ENCODE results near the gene RAMP1.
A peak's percentile ranks its signal among the peaks of the same experiment; 100 is the strongest.

RAMP1 gene

DNA sequence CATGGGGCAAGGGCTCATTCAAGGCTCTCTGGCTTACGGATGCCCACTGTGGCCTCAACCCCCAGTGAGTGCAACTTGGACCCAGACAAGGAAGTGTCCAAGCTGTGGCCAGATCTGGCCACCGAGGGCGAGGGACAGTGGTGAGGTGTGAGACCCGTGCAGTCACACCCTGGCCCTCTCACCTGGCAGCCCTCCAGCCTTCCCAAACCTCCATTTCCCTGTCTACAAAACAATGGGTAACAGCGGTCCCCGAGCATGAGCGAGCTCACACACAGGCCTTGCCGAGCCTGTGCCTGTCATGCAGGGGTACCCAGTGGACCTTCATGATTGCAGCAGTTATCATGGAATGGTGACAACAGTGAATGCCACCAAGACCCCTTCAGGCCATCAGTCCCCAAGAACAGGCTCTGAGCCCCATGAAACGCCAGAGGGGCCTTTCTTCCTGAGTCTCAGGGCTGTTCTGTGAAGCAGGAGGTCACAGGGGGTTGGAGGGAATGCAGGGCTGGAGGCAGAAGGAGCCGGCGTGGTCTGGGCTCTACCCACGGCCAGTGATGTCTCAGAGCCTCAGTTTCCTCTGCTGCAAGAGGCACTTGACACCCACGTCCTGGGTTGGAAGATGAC, 49.8 kb downstream of the RAMP1 start:
- peaks cover 0 to 6% (median 0%) of the 10 kb centered on the region in 3 donors for H3K9me3 ChIP-seq
- DNase-seq, result peak in 1 of 2 donors; percentile 61
- peaks cover 0 to 37% (median 21%) of the 10 kb centered on the region in 3 donors for H3K36me3 ChIP-seq
- H3K4me1 ChIP-seq, result peaks cover 0 to 24% (median 13%) of the 10 kb centered on the region in 4 donors
- intact Hi-C loops (cut with DNase I; ENCODE audit: low total_unique reads), result no loop called here
- peak overlapping the region; percentile 21 to 45 for H3K27ac ChIP-seq
- H3K27me3 ChIP-seq, result no peaks in the 10 kb centered on the region
- no peak overlapping the region for H3K4me3 ChIP-seq
- TF ChIP-seq, protein P1, sequence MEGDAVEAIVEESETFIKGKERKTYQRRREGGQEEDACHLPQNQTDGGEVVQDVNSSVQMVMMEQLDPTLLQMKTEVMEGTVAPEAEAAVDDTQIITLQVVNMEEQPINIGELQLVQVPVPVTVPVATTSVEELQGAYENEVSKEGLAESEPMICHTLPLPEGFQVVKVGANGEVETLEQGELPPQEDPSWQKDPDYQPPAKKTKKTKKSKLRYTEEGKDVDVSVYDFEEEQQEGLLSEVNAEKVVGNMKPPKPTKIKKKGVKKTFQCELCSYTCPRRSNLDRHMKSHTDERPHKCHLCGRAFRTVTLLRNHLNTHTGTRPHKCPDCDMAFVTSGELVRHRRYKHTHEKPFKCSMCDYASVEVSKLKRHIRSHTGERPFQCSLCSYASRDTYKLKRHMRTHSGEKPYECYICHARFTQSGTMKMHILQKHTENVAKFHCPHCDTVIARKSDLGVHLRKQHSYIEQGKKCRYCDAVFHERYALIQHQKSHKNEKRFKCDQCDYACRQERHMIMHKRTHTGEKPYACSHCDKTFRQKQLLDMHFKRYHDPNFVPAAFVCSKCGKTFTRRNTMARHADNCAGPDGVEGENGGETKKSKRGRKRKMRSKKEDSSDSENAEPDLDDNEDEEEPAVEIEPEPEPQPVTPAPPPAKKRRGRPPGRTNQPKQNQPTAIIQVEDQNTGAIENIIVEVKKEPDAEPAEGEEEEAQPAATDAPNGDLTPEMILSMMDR (IDR thresholded peaks at IDR 0.05), result no peak

DNA sequence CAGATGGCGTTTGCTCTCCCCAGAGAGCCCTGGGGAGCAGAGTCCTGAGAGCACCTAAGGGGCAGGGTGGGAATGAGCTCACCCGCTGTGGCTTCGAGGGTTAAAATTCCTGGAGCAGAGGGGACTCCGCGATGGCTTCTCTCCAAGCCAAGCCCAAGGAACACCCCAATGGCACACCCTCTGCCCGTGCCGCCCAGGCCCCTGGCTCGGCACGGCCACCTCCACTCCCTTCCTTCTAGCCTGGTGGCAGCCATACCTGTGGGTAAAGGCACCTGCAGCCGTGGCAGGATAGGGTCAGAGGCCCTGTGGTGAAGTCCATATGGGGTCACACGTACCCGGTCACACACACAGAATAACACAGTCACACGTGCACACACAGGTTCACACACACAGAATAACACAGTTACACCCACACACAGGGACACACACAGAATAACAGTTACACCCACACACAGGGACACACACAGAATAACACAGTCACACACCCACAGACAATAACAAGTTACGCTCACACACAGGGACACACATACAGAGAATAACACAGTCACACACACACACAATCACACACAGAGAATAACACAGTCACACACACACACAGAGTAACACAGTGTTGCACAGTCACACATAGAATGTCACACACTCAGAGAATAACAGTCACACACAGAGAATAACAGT, 50.5 kb downstream of the RAMP1 start:
- TF ChIP-seq, protein P1 (IDR thresholded peaks at IDR 0.05), result no peak
- no peak overlapping the region for H3K27ac ChIP-seq
- H3K4me1 ChIP-seq, result peaks cover 0 to 17% (median 6%) of the 10 kb centered on the region in 4 donors
- peak in 1 of 2 donors; percentile 56 for DNase-seq
- no peaks in the 10 kb centered on the region for H3K27me3 ChIP-seq
- peaks cover 0 to 37% (median 21%) of the 10 kb centered on the region in 3 donors for H3K36me3 ChIP-seq
- no peak overlapping the region for H3K4me3 ChIP-seq
- peaks cover 0 to 6% (median 0%) of the 10 kb centered on the region in 3 donors for H3K9me3 ChIP-seq
- intact Hi-C loops (cut with DNase I; ENCODE audit: low total_unique reads), result no loop called here

DNA sequence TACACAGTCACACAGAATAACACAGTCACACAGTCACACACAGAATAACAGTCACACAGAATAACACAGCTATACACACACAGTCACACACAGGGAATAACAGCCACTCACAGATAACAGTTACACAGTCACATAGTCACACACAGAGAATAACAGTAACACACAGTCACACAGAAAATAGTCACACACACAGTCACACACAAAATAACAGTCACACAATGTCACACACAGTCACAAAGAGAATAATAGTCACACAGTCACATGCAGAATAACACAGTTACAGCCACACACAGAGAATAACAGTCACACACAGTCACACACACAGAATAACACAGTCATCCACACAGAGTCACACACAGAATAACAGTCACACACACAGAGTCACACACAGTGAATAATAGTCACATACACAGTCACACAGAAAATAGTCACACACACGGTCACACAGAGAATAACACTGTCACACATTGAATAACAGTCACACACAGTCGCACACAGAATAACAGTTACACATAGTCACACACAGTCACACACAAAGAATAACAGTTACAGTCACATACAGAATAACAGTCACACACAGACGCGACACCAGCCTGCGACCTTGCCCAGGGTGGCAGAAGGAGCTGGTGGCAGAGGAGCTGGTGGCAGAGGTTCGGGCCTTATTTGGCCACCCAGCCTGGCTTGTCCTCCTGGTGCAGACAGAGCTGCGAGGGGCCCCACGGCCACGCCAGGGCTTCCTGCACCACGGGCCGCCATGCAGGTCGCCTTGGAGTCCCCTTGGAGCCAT, 51.3 kb downstream of the RAMP1 start:
- no peak overlapping the region for H3K4me3 ChIP-seq
- no peak for DNase-seq
- TF ChIP-seq, protein P1 (IDR thresholded peaks at IDR 0.05), result no peak
- H3K27ac ChIP-seq, result no peak overlapping the region
- peaks cover 0 to 6% (median 0%) of the 10 kb centered on the region in 3 donors for H3K9me3 ChIP-seq
- H3K4me1 ChIP-seq, result peaks cover 0 to 11% (median 2%) of the 10 kb centered on the region in 4 donors
- intact Hi-C loops (cut with DNase I; ENCODE audit: low total_unique reads), result no loop called here
- H3K36me3 ChIP-seq, result peaks cover 0 to 37% (median 21%) of the 10 kb centered on the region in 3 donors
- no peaks in the 10 kb centered on the region for H3K27me3 ChIP-seq

DNA sequence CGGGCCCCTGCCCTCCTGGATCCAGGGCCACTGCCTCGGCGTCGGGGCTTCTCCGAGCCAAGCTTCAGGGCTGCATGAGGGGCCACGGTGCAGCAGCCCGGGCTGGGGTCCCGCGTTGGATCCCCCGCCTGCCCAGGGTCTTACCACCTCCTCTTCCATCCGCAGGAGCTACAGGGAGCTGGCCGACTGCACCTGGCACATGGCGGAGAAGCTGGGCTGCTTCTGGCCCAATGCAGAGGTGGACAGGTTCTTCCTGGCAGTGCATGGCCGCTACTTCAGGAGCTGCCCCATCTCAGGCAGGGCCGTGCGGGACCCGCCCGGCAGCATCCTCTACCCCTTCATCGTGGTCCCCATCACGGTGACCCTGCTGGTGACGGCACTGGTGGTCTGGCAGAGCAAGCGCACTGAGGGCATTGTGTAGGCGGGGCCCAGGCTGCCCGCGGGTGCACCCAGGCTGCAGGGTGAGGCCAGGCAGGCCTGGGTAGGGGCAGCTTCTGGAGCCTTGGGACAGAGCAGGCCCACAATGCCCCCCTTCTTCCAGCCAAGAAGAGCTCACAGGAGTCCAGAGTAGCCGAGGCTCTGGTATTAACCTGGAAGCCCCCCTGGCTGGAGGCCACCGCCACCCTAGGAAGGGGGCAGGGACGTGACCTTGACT, 52.1 kb downstream of the RAMP1 start:
- H3K27ac ChIP-seq, result peak overlapping the region; percentile 24 to 33
- peaks cover 0 to 6% (median 0%) of the 10 kb centered on the region in 3 donors for H3K9me3 ChIP-seq
- peak in 1 of 2 donors; percentile 65 for DNase-seq
- intact Hi-C loops (cut with DNase I; ENCODE audit: low total_unique reads), result no loop called here
- H3K27me3 ChIP-seq, result no peaks in the 10 kb centered on the region
- H3K4me3 ChIP-seq, result no peak overlapping the region
- H3K4me1 ChIP-seq, result peaks cover 0 to 3% (median 0%) of the 10 kb centered on the region in 4 donors
- TF ChIP-seq, protein P1 (IDR thresholded peaks at IDR 0.05), result no peak
- peaks cover 0 to 37% (median 21%) of the 10 kb centered on the region in 3 donors for H3K36me3 ChIP-seq
